ENCODE results near the gene SPIB.
"Not testable (repeated sequence)": the region's sequence is repeated elsewhere in the genome, so short reads cannot be mapped to it uniquely, and the experiment has no call there.

SPIB gene

GRCh38 chr19:50420127-50420526 is 1.4 kb downstream of the SPIB start:
- no peak for DNase-seq

- no peak for DNase-seq
Observed at GRCh38 chr19:50420808-50421207, 2.1 kb downstream of the SPIB start.

- no peak for DNase-seq
Observed at GRCh38 chr19:50422397-50423278, 3.9 kb downstream of the SPIB start.

GRCh38 chr19:50423279-50424113 is 4.8 kb downstream of the SPIB start:
- no peak for DNase-seq

GRCh38 chr19:50425581-50425980 is 6.8 kb downstream of the SPIB start:
- DNase-seq = no peak

GRCh38 chr19:50427318-50427925 is 8.7 kb downstream of the SPIB start:
- DNase-seq = no peak

GRCh38 chr19:50427997-50428425 is 9.3 kb downstream of the SPIB start:
- peak; percentile 42 for DNase-seq

GRCh38 chr19:50428772-50429463 is 10.2 kb downstream of the SPIB start:
- DNase-seq = no peak

GRCh38 chr19:50430888-50431342 is 12.2 kb downstream of the SPIB start:
- DNase-seq = peak; percentile 42

- peak; percentile 92 for DNase-seq
Observed at GRCh38 chr19:50431343-50432220, 12.8 kb downstream of the SPIB start.

GRCh38 chr19:50432221-50433028 is 13.7 kb downstream of the SPIB start, which contains the start of gene MYBPC2:
Gene MYBPC2, plus strand, starts transcription at chr19:50432892. Its CDS starts 62 bp downstream, at chr19:50432954.
- peak; percentile 93 for DNase-seq

GRCh38 chr19:50433201-50434180 is 14.8 kb downstream of the SPIB start:
- DNase-seq = peak; percentile 54

- peak; percentile 85 for DNase-seq
Observed at GRCh38 chr19:50434525-50434924, 15.8 kb downstream of the SPIB start.

GRCh38 chr19:50435221-50435620 is 16.5 kb downstream of the SPIB start:
- DNase-seq = no peak

- DNase-seq = no peak
Observed at GRCh38 chr19:50435627-50436026, 16.9 kb downstream of the SPIB start.

GRCh38 chr19:50437862-50438449 is 19.2 kb downstream of the SPIB start:
- DNase-seq = no peak

- not testable (repeated sequence) for DNase-seq
Observed at GRCh38 chr19:50439130-50439529, 20.4 kb downstream of the SPIB start.

- no peak for DNase-seq
Observed at GRCh38 chr19:50444059-50444458, 25.3 kb downstream of the SPIB start.

GRCh38 chr19:50447053-50447452 is 28.3 kb downstream of the SPIB start:
- no peak for DNase-seq

All from NCI-H69 (cell line).